GM12891 (cell line): ENCODE results near the gene S100A8.

Experiments used
- DNase-seq: peaks from one replicate; pipeline ENCODE4 v3.0.0; 2011; ENCODE audit warnings: low spot score; ENCODE audit not compliant: insufficient read length
- FAIRE-seq: peaks from 2 replicates; lab custom pipeline; 2011; peaks lifted over from hg19 to GRCh38; lab: Jason Lieb, UNC
- PAX5 ChIP-seq: IDR thresholded peaks from 2 replicates; pipeline ENCODE4 v1.6.1; 2011; ENCODE audit warnings: low read length, moderate library complexity, mild to moderate bottlenecking; ENCODE audit not compliant: insufficient read depth, severe bottlenecking
- POLR2A ChIP-seq: IDR thresholded peaks from 2 replicates; pipeline ENCODE4 v1.6.1; 2011; ENCODE audit warnings: low read depth, low read length, control low read depth
- POLR2AphosphoS5 ChIP-seq: IDR thresholded peaks from 2 replicates; pipeline ENCODE4 v1.6.1; 2011; ENCODE audit warnings: low read depth, low read length, control low read depth
- POU2F2 ChIP-seq: IDR thresholded peaks from 2 replicates; pipeline ENCODE4 v1.6.1; 2011; ENCODE audit warnings: low read depth, mild to moderate bottlenecking, control low read depth, low read length, moderate library complexity
- SPI1 ChIP-seq: IDR thresholded peaks from 2 replicates; pipeline ENCODE4 v1.6.1; 2011; ENCODE audit warnings: low read depth, low read length, control low read depth
- TAF1 ChIP-seq: IDR thresholded peaks from 2 replicates; pipeline ENCODE4 v1.6.1; 2011; ENCODE audit warnings: low read depth, low read length, control low read depth

Gene S100A8

DNA sequence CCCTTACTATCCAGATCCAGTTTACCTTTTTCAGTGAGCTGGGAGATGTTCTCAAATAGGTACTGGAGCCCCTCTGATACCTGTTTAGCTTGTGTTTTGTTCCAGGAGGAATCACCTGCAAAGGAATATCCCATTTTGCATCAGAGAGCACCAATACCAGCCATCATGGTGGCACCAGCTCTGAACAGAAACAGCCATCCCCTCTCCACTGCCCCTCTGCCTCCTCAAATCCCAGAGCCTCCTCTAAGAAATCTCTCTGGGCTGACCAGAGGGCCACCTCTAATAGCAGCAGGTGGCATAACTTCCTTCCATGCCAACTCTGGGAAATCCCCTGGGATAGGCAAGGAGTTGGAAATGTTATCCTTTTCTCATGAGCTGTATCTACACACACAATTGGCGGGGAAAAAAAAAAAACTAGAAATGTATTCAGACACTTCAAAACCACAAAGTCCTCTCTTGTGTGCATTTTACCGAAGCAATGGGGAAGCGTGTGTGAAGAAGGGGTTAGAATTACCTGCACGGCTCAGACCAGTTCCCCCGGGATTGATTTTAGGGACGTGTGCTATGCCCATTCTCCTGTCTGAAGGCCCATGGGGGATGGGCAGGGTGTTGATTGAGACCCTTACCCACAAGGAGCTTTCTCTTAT lies 44.7 kb downstream of the S100A8 start:
- TF ChIP-seq PAX5: no peak
- no peak for TF ChIP-seq SPI1
- no peak for TF ChIP-seq TAF1
- FAIRE-seq (no peak), DNase-seq (no peak)

DNA sequence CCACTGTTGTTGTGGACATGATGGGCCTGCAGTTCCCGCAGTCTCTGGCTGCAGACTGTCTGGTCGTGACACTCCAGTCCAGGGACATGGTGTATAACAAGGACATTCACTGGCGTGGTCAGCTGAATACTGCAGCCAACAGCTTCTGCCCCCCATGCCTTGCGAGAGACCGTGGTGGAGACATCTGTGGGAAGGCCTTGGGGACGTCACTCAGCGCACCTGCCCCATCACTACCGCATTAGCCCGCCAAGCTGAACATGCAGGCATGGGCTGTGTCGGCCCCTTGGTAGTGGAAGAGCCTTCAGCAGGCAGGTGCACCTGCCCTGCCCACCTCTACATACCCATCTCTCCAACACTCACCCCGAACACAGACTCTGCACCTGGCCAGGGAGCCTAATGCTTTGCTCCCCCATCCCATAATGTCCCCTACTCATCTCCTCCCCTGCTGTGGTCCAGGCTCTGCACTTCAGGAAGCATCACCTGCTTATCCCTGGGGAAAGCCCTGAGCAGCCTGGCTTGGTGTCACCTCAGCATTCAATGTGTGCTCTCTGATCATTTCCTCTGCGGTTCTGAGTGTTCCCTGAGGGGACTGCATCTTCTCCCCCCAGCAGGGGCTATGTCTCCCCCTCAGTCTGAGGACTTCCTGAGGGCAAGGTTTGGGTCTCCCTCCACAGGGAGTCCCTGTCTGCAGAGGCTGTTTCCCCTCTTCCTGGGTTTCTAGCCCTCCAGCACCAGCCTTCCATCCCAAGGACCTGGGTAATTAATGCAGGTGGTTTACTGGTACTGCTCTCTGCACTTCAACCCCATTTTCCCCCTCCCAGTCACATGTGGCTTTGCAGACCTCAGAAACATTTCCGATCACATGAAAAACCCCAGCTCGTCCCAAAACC lies 45.4 kb downstream of the S100A8 start:
- no peak for DNase-seq

DNA sequence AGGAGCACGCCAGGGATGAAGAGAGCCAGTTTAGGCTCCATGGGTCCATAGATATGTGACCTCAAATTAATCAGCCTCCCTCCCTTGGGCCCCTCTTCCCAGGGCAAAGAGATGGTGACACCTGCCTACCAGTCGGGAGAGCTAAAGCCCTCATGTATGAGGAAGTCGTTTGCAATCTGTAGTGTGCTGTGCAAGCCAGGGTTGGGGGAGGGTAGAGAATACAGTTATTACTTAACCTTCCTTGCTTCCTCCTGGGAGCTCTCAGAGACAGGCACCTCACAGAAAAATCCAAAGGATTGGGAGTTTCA lies 46.2 kb downstream of the S100A8 start:
- no peak for DNase-seq
- peak; percentile 50 for FAIRE-seq
- TF ChIP-seq POU2F2 (no peak), POLR2A (no peak), TAF1 (no peak), PAX5 (no peak), SPI1 (peak; percentile 68; the same call in 1 of the 2 replicates)

More for the DNA sequence above, 45.4 kb downstream of the S100A8 start:
- TF ChIP-seq SPI1: no peak
- no peak for TF ChIP-seq PAX5
- TF ChIP-seq POU2F2: no peak
- TF ChIP-seq POLR2A: no peak
- FAIRE-seq: peak; percentile 61

DNA sequence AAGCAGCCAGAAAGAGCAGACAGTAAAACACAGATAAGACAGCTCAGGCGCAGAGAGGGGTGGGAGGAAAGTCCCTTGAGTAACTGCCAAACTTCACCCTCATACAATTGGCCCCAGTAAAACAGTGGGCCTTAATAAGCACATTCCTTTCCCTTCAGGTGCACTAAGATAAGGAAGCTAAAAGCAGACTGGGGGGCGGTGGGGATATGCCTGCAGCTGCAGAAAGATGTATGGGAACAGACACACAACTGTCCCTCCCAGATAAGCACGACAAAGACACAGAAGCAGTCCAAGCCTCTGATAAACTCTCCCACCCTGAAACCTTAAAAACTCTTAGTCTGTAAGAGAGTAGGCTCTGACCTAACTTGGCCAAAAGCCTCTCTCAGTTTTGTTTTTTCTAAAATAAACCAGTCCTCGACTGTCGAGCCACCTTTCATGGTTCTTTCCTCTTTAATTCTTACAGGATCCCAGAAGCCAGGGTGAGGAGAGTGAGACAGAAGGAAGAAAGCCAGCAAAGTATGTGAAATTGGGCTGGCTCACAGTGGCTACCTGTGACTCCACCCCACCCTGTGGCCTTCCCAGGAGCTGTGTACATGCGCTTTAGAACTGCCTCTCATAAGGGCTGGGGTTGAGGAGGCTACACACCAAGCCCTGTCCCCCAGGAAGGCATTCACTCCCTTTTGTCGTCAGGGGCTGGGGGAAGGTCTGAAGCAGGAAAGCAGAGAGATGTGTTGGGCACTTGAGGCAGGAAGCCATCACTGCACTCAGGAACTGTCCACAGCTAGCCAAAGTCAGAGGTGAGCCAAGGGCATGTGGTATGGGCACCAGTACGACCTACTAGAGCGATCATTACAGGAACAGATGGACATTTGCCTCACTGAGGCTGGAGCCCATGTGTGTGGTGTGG lies 46.8 kb downstream of the S100A8 start:
- TF ChIP-seq POLR2AphosphoS5 (0 out of 2 replicates have a peak, but pooled peaks have one; percentile 7), PAX5 (no peak), POLR2A (peak; percentile 4; the same call in 1 of the 2 replicates)
- FAIRE-seq: peak; percentile 13
- no peak for DNase-seq

DNA sequence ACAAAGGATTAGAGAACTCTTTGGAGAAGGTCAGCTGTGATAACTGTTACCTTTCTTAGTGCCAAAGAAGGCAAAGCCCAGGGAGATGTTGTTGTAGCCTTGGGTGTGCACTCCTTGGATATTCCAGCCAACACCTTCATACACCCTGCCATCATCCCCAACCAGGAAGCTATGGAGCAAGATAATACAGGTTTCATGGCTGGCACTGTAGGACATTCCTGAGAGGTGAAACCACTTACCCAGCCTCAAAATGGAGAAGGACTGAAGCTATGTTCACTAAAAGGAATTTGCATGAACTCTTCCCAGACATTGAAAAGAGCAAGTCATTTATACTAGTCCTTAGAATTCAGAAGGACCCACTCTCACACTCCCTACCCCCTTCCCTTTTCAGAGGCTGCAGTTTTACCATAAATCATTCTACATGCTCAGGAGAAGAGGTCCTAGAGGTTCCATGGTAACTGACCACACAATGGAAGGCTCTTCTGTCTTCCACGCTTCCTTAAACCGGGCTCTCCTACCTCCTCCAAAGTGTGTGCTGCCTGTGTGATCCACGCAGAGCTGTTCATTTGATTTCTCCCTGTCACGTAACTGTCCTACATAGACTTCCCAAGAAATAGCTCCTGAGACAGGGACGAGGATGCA lies 47.7 kb downstream of the S100A8 start:
- peak; percentile 28 for FAIRE-seq
- no peak for DNase-seq
- peak; percentile 18; the same call in 1 of the 2 replicates for TF ChIP-seq SPI1
- TF ChIP-seq POLR2AphosphoS5: no peak
- no peak for TF ChIP-seq TAF1

DNA sequence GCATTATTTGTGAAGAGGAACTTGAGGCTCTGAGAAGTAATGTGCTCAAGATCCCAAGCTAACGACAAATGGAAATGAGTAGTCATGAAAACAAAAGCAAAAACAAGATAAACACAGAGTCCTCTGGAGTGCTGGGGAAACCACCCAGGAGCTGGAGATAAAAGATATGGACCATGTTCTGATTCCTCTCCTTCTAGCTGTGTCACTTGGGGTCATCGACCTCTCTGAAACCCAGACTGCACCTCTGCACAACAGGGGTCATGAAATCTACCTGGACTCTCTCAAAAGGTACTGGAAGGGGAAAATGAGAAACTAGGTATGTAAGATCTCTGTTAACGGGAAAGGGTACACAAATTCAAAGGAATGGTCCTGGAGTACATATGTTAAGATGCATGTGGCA lies 48.7 kb downstream of the S100A8 start:
- FAIRE-seq: no peak
- TF ChIP-seq POU2F2 (no peak), SPI1 (no peak), PAX5 (no peak), POLR2AphosphoS5 (no peak), POLR2A (no peak), TAF1 (no peak)
- DNase-seq: no peak

DNA sequence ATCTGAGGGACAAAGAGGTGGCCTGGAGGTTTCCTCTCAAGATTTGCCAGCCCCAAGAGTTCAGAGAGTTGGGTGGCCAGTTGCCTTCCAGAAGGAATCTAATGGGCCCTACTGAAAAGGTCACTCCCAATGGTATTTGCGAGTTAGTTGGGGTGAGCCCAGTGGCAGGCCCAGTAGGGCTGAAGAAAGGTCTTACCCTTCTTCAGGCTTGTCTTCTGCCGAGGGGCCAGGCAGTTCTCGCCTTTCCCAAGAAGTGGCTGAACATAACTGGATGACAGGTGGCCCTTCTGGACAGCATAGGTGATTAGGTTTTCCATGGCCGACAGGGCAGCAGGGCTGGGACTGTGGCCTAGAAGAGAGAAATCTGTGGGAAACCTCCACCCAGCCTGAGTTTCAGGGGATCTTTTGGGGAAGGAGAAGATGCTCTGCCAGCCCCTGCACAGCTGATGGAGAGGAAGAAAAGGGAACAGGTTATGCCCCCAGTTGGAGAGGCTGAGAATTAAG lies 49.4 kb downstream of the S100A8 start:
- no peak for TF ChIP-seq POU2F2
- TF ChIP-seq PAX5: no peak
- no peak for TF ChIP-seq POLR2A
- TF ChIP-seq SPI1: no peak
- TF ChIP-seq POLR2AphosphoS5: no peak
- no peak for TF ChIP-seq TAF1
- DNase-seq (no peak), FAIRE-seq (no peak)

DNA sequence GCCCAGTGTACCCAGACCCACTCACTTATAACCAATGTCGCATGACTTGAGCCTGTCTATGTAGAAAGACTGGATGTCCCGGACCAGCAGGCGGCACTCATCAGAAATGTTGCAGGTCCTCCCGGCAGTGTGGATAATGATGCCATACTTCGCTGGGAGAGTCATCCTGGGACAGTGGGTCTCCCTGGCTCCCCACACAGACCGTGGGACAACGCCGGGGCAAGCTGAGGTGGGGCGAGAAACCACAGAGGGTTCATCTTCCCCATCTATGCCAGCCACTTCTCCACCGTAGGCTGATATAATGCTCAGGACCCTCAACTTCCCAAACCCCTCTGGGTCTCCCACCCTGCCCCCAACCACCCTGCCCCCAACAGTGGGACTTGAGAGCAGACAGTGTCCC lies 50.5 kb downstream of the S100A8 start:
- no peak for TF ChIP-seq TAF1
- TF ChIP-seq POLR2A: no peak
- TF ChIP-seq POU2F2: no peak
- TF ChIP-seq SPI1: no peak
- no peak for TF ChIP-seq POLR2AphosphoS5
- TF ChIP-seq PAX5: no peak
- no peak for FAIRE-seq

More for the DNA sequence above, 50.5 kb downstream of the S100A8 start:
- DNase-seq: no peak
